ENCODE measurements around the gene HDAC4.

The HDAC4 gene

DNA sequence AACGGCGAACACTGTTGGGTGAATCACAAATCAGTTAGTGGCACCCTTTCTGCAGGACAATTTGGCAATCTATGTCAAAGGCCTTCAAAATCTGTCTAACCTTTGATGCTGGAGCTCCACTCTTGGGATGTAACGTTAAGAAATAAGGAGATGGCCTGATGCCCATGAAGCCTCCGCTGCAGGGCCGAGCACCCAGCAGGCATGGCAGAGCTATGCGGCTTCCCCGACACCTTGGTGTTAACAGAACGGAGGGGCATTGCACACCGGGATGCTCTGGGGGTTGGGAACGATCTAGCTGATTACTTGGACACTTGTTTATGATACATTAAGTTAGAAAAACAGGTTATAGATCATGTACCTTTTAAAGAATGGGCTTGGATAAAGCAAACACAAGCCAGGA is 265.3 kb downstream of the HDAC4 start:
- no peak for DNase-seq

DNA sequence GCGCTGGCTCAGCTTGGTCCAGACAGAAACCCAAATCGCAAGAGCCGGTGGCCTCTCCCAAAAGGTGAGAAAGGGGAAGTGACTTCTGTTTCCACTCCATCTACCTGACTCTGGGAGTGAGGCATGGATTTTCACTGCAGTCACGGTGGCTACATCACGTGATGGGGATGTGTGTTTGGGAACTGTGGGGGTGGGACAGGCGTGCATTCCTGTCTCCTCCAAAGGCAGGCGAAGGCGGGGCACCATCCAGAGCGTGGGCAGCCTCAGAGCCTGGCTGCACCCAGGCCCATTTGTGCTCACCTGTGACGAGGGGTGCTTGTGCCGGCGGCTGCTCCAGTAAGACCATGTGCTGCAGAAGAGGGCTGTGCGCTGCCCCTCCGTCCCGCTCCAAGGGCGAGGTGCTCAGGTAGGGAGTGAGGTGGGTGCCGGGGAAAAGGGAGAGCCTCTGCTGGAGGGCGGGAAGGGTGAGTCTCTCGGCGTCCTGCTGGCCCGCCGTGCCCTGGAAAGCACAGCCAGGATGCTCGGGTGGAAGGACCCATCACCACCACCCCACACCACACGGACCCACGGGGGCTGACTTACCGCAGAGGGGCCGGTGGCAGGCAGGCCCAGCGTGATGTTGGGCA is 266.8 kb downstream of the HDAC4 start:
- no peak for DNase-seq

- DNase-seq: no peak
These were observed 268.0 kb downstream of the HDAC4 start for GRCh38 chr2:239132786-239133185.

DNA sequence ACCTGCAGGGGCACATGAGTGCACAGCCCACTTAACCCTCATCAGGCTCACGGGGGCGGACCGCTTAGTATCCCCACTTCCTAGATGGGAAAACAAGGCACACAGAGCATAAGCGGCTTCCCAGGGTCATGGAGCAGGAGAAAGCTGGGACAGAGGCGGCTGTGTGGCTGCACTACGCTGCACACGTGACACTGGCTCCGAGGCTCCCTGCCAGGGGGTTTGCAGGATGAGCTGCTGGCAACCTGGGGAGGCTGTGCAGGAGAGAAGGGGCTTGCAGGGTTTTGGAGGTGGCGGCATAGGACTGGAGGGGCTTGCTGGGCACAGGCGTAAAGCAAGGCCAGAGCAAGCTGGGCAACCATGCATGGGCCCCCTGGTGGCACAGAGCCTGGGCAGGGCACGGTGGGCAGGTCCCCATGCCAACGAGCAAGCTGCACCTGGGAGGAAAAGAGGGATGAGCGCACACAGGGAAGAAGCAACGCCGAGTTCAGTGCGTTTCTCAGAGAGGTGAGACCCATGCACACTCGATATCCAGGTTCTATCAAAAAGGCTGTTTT is 268.6 kb downstream of the HDAC4 start:
- DNase-seq: no peak

- peak; percentile 73 to 79 for DNase-seq
These were observed 269.3 kb downstream of the HDAC4 start for GRCh38 chr2:239131521-239131920.

GRCh38 chr2:239130786-239131325 is 270.0 kb downstream of the HDAC4 start:
- no peak for DNase-seq

GRCh38 chr2:239130041-239130440 is 270.8 kb downstream of the HDAC4 start:
- DNase-seq: no peak

GRCh38 chr2:239129147-239129920 is 271.5 kb downstream of the HDAC4 start:
- DNase-seq: no peak

DNA sequence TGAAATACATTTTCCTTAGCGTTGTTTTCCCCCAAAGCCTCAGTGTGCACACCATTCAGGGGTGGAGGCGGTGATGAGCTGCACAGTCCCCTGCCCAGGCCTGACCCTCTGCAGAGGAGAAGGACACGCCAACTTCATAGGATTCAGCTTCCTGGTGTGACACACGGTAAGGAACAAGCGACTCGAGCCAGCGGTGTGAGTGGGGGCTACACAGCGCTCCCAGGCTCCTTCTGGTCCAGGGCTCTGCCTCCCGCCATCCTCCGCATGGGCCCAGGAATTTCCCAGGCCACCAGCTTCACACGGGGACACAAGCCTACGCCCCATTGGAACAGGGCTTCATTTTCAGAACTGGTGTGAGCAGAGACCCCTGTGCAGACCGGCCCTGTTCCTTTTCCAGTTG is 272.1 kb downstream of the HDAC4 start:
- no peak for DNase-seq

- DNase-seq: no peak
These were observed 273.3 kb downstream of the HDAC4 start for GRCh38 chr2:239127513-239127912.

GRCh38 chr2:239125726-239126675 is 274.8 kb downstream of the HDAC4 start:
- no peak for DNase-seq

DNA sequence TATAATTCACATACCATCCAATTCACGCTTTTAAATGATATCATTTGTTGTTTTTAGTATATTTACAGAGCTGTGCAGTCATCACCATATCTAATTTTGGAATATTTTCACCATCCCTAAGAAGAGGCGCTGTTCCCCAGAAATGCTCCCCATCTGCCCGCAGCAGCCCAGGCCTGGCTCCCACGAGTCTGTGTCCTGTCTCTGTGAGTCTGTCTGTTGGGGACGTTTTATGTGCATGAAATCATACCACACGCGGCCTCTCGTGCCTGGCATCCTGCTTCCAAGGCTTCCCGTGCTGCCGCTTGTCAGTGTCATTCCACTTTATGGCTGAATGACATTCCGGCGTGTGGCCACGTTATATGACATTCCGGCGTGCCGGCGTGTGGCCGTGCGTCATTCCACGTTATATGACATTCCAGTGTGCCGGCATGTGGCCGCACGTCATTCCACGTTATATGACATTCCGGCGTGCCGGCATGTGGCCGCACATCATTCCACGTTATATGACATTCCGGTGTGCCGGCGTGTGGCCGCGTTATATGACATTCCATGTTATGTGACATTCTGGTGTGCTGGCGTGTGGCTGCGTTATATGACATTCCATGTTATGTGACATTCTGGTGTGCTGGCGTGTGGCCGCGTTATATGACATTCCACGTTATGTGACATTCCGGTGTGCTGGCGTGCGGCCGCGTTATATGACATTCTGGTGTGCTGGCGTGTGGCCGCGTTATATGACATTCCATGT is 276.5 kb downstream of the HDAC4 start:
- DNase-seq: no peak

- no peak for DNase-seq
These were observed 278.3 kb downstream of the HDAC4 start for GRCh38 chr2:239122421-239123110.

- DNase-seq: peak; percentile 83 to 84
These were observed 279.2 kb downstream of the HDAC4 start for GRCh38 chr2:239121600-239122012.

- no peak for DNase-seq
These were observed 280.2 kb downstream of the HDAC4 start for GRCh38 chr2:239120664-239121063.

GRCh38 chr2:239119346-239120126 is 281.3 kb downstream of the HDAC4 start:
- DNase-seq: no peak

GRCh38 chr2:239118675-239119211 is 282.1 kb downstream of the HDAC4 start:
- DNase-seq: no peak

GRCh38 chr2:239118264-239118663 is 282.6 kb downstream of the HDAC4 start:
- DNase-seq: no peak

- no peak for DNase-seq
These were observed 283.0 kb downstream of the HDAC4 start for GRCh38 chr2:239117831-239118230.

Measured in hippocampal formation (tissue), 2 donors.